GM21367 (cell line): Measurements from ENCODE around the gene ZNF318.
"Not testable (repeated sequence)": the region's sequence is repeated elsewhere in the genome, so short reads cannot be mapped to it uniquely, and the experiment has no call there.

Source experiments
- ATAC-seq: cut with Tn5 transposase; IDR thresholded peaks from one replicate; pipeline ENCODE4 v1.9.1; 2021; ENCODE audit not compliant: unreplicated experiment

Gene ZNF318

GRCh38 chr6:43336382-43336781 lies 33.1 kb downstream of the ZNF318 start:
- no peak for ATAC-seq

GRCh38 chr6:43335469-43335868 lies 34.0 kb downstream of the ZNF318 start:
- ATAC-seq: no peak

- no peak for ATAC-seq
These were observed 34.9 kb downstream of the ZNF318 start for GRCh38 chr6:43334466-43335095.

- ATAC-seq: no peak
These were observed 37.6 kb downstream of the ZNF318 start for GRCh38 chr6:43331891-43332290.

- ATAC-seq: no peak
These were observed 38.0 kb downstream of the ZNF318 start for GRCh38 chr6:43331470-43331869.

GRCh38 chr6:43328528-43328927 lies 40.9 kb downstream of the ZNF318 start:
- no peak for ATAC-seq

- no peak for ATAC-seq
These were observed 43.6 kb downstream of the ZNF318 start for GRCh38 chr6:43325876-43326275.

GRCh38 chr6:43318011-43318410 lies 51.4 kb downstream of the ZNF318 start:
- ATAC-seq: no peak

- no peak for ATAC-seq
These were observed 55.6 kb downstream of the ZNF318 start for GRCh38 chr6:43313813-43314212.

- no peak for ATAC-seq
These were observed 57.8 kb downstream of the ZNF318 start for GRCh38 chr6:43311666-43312065.

GRCh38 chr6:43310624-43311023 lies 58.8 kb downstream of the ZNF318 start:
- no peak for ATAC-seq

- no peak for ATAC-seq
These were observed 59.3 kb downstream of the ZNF318 start for GRCh38 chr6:43310134-43310533.

- ATAC-seq: no peak
These were observed 60.4 kb downstream of the ZNF318 start for GRCh38 chr6:43308990-43309477.

GRCh38 chr6:43308101-43308989 lies 61.1 kb downstream of the ZNF318 start, which contains the start of gene CRIP3:
CRIP3 (minus strand) TSS chr6:43308826; CDS start chr6:43308792, 34 bp downstream.
- ATAC-seq: no peak

GRCh38 chr6:43307451-43308100 lies 61.9 kb downstream of the ZNF318 start:
- ATAC-seq: no peak

- ATAC-seq: no peak
These were observed 63.4 kb downstream of the ZNF318 start for GRCh38 chr6:43306086-43306485.

GRCh38 chr6:43304882-43305281 lies 64.6 kb downstream of the ZNF318 start:
- no peak for ATAC-seq

GRCh38 chr6:43304361-43304760 lies 65.1 kb downstream of the ZNF318 start:
- ATAC-seq: no peak

GRCh38 chr6:43303751-43304331 lies 65.6 kb downstream of the ZNF318 start:
- no peak for ATAC-seq

- ATAC-seq: not testable (repeated sequence)
These were observed 66.4 kb downstream of the ZNF318 start for GRCh38 chr6:43303006-43303405.

GRCh38 chr6:43302126-43302525 lies 67.3 kb downstream of the ZNF318 start:
- ATAC-seq: no peak
